A549 treated with DMSO at 1 μM for 4 hours (cell line): ENCODE data around the gene SPP2. TPM values are rescaled to one million over a fixed set of nuclear protein-coding genes. Genes with fewer than 3 reads are reported as not detected.

Source experiments
- total RNA-seq: library from RNA; stranded (reverse); fragments of 200-300 nt; extraction: Qiagen RNA extraction; gene quantifications from 5 replicates; pipeline ENCODE4 v1.2.3, GENCODE V29; 2022; ENCODE audit warnings: low read depth

Gene SPP2
- total RNA-seq, result not detected in 5 replicates

DNA sequence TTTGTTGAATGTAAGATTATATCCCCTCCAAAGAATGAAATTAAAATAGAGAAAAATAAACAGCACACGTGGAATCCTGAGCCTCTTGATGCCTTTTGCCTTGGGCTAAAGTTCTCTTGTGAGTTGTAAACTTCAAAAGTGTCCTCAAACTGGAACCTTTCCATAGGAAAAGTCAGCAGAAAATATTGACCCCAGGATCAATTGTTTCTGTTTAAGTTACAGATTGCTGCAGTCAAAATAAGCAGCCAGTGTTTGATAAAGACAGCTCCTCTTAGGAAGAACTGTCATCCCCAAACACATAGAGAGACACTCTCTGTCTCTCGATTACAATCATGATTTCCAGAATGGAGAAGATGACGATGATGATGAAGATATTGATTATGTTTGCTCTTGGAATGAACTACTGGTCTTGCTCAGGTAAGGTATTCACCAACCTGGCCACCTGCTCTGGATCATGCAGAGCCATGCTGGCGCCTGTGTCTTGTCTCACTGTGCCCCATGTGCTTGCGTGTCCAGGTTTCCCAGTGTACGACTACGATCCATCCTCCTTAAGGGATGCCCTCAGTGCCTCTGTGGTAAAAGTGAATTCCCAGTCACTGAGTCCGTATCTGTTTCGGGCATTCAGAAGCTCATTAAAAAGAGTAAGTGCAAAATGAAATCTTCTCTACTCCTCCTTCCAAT, at the start of gene SPP2:
Gene SPP2 (plus strand): TSS at position 248 of the 681 bp plus-strand sequence. CDS start 85 bp downstream, at position 333.

Other genes with a start within 250 kb of the SPP2 start
- 86.1 to 88.2 TPM (median 87.1 TPM) in 5 replicates for gene HJURP, start 196.2 kb upstream of the SPP2 start, total RNA-seq
- gene TRPM8, start 133.3 kb upstream of the SPP2 start, total RNA-seq, result 0.08 to 0.37 TPM (median 0.23 TPM) in 4 of 5 replicates, not detected in the other